Breast epithelium (tissue), 4 donors: ENCODE measurements around the gene SMAD1. TPM values are rescaled to one million over a fixed set of nuclear protein-coding genes. Genes with fewer than 3 reads are reported as not detected.

Source experiments
- DNase-seq, 2 donors: peaks; one replicate each; pipeline ENCODE4 v3.0.0-alpha.2; 2019; ENCODE audit warnings: low spot score in 2 of 2
- H3K27ac ChIP-seq, 2 donors: fragments of 200-600 bp; sonication (generic) in 1 of 2; one replicate each; pipeline ENCODE4 v1.5.1; 2016 to 2019; ENCODE audit warnings: mild to moderate bottlenecking in 1 of 2
- H3K27me3 ChIP-seq, 2 donors: fragments of 200-600 bp; sonication (generic) in 1 of 2; one replicate each; pipeline versions ENCODE4 v1.5.1 to v1.6.0; 2017 to 2019; ENCODE audit warnings: control low read depth in 1 of 2, mild to moderate bottlenecking in 1 of 2
- H3K36me3 ChIP-seq: fragments of 200-600 bp; one replicate; pipeline ENCODE4 v1.5.1; 2019
- H3K4me1 ChIP-seq, 2 donors: fragments of 200-600 bp; sonication (generic); one replicate each; pipeline ENCODE4 v1.5.1; 2016 to 2019; ENCODE audit warnings: control low read depth in 1 of 2
- H3K4me3 ChIP-seq, 3 donors: fragments of 200-600 bp; sonication (generic); 1 replicate in 2 of 3; 2 replicates in 1 of 3; pipeline ENCODE4 v1.5.1; 2016 to 2019; ENCODE audit warnings: mild to moderate bottlenecking in 3 of 3, moderate library complexity in 2 of 3
- H3K9me3 ChIP-seq, 2 donors: fragments of 200-600 bp; sonication (generic) in 1 of 2; one replicate each; pipeline ENCODE4 v1.5.1; 2016 to 2019; ENCODE audit warnings: control low read depth in 1 of 2
- POLR2A ChIP-seq: fragments of 450-650 bp; IDR thresholded peaks from one replicate; pipeline ENCODE4 v1.6.1; 2016; ENCODE audit warnings: antibody characterized with exemption, mild to moderate bottlenecking, moderate library complexity
- POLR2AphosphoS5 ChIP-seq, 3 donors: sonication (generic); formaldehyde crosslinking; IDR thresholded peaks; one replicate each; pipeline ENCODE4 v1.6.1; 2017; ENCODE audit warnings: antibody characterized with exemption in 3 of 3
- intact Hi-C: fragments of 100-400 bp; cut with DNase I; formaldehyde crosslinking; loops from one replicate; pipeline ENCODE4 v1.15.1; 2023; ENCODE audit warnings: low total_unique reads
- total RNA-seq, 3 donors: library from RNA; depleted of rRNA; stranded (reverse); fragments of >200 nt; gene quantifications; one replicate each; pipeline ENCODE4 v1.1.0, GENCODE V29; 2016
- TF ChIP-seq, protein P1 (sequence below), 3 donors: fragments of 450-650 bp; IDR thresholded peaks; one replicate each; pipeline ENCODE4 v1.5.1; 2016 to 2017; ENCODE audit warnings: antibody characterized with exemption in 3 of 3, mild to moderate bottlenecking in 3 of 3, moderate library complexity in 3 of 3

Gene SMAD1
- total RNA-seq, 3 donors from 2014 or later = 19.5 to 62.8 (median 43.6) TPM

DNA sequence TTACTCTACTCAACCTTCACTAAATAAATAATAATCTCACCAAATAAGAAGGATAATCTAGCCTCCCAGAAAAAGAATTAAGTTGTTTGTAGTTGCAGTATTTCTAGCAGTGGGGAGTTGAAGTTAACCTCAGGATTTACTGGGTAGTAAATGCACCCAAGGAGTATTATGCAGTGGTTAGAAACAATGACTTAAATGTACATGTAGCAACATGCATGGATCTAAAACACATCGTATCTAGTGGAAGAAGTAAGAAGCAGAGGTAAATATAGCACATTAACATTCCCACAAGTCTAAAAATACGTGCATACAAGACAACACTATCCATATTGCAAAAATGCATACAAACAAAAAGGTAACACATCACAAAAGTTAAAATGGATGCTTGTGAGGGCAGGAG is 44.2 kb upstream of the SMAD1 start:
- H3K27ac ChIP-seq = no peak overlapping the region
- DNase-seq = no peak
- H3K4me1 ChIP-seq = no peaks in the 10 kb centered on the region
- TF ChIP-seq POLR2A (no peak), POLR2AphosphoS5 (IDR thresholded peaks at IDR 0.05) (no peak)
- TF ChIP-seq, protein P1, sequence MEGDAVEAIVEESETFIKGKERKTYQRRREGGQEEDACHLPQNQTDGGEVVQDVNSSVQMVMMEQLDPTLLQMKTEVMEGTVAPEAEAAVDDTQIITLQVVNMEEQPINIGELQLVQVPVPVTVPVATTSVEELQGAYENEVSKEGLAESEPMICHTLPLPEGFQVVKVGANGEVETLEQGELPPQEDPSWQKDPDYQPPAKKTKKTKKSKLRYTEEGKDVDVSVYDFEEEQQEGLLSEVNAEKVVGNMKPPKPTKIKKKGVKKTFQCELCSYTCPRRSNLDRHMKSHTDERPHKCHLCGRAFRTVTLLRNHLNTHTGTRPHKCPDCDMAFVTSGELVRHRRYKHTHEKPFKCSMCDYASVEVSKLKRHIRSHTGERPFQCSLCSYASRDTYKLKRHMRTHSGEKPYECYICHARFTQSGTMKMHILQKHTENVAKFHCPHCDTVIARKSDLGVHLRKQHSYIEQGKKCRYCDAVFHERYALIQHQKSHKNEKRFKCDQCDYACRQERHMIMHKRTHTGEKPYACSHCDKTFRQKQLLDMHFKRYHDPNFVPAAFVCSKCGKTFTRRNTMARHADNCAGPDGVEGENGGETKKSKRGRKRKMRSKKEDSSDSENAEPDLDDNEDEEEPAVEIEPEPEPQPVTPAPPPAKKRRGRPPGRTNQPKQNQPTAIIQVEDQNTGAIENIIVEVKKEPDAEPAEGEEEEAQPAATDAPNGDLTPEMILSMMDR (IDR thresholded peaks at IDR 0.05) = no peak
- H3K27me3 ChIP-seq = no peaks in the 10 kb centered on the region
- intact Hi-C loops = no loop called here
- H3K36me3 ChIP-seq = no peaks in the 10 kb centered on the region
- no peak overlapping the region for H3K4me3 ChIP-seq
- H3K9me3 ChIP-seq = no peaks in the 10 kb centered on the region

DNA sequence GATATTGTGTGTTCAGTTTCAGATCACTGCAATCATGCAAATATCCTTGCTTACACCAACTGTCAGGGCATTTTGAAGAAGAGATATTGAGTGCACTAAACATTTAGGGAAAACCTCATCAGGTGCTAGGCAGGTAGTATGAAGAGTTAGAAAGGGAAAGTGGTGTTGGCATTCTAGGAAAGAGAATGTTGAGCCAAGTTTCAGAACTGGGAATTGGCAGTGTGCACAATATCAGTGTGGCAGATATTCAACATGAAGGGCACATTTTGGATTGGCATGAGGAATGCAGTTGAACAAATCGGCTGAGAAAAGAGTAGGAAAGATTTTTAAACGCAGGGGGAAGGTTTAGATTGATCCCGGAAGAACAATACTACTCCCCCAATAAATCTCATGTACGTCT is 43.4 kb upstream of the SMAD1 start:
- TF ChIP-seq, protein P1 (IDR thresholded peaks at IDR 0.05) = no peak
- TF ChIP-seq POLR2A = no peak
- Histone ChIP-seq H3K36me3 (no peaks in the 10 kb centered on the region), H3K27ac (no peak overlapping the region), H3K9me3 (no peaks in the 10 kb centered on the region), H3K4me3 (no peak overlapping the region), H3K27me3 (no peaks in the 10 kb centered on the region), H3K4me1 (no peaks in the 10 kb centered on the region)
- intact Hi-C loops = no loop called here
- DNase-seq = no peak

DNA sequence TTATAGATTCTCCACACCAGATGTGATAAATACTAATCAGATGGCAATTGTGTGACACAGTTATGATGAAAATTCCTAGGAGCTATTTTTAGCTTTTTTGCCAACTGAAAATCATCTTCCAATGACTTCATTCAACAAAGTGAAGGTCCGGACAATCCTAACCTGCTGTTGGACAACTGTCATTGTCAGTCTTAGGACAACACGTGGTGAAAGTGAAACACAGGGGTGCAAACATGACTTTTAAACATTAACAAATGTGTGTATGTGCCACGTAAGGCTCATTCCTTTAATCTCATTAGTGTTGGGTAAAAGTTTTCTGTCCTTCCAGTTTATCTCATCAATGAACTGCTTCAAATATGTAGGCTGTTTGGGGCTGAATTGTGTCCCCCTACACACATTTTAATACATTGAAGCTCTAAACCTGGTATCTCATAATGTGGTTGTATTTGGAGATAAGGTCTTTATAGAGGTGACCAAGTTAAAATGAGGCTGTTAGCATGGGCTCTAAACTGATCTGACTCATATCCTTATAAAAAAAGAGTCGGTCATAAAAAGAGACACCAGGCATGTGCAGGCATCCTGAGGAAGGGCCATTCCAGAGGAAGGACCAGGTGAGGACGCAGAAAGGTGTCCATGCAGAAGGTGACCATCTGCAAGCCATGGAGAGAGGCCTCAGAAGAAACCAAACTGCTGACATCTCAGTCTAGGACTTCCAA is 41.2 kb upstream of the SMAD1 start:
- DNase-seq = no peak
- Histone ChIP-seq H3K36me3 (no peaks in the 10 kb centered on the region), H3K4me3 (no peak overlapping the region), H3K9me3 (no peaks in the 10 kb centered on the region), H3K4me1 (no peaks in the 10 kb centered on the region), H3K27me3 (no peaks in the 10 kb centered on the region), H3K27ac (no peak overlapping the region)
- TF ChIP-seq POLR2A (no peak), POLR2AphosphoS5 (IDR thresholded peaks at IDR 0.05) (no peak)
- TF ChIP-seq, protein P1 (IDR thresholded peaks at IDR 0.05) = no peak
- intact Hi-C loops = no loop called here

DNA sequence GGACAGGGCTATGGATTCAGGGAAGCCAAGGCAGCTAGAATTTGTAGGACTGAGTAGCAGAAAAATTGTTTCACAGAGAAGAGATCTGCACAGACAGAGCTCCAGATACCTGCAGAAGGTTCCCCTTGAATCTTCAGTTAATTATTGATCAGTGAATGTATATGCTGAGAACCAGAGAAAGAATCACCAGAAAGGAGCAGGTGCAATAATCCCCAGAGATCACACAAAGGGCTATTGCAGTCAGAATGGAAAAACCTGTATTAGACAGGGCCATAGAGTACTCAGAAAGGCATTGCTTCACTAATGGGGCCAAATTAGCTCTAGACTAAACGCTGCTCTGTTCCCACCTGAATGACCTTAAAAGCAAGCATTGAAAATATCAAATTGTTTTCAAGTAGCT is 35.5 kb upstream of the SMAD1 start:
- intact Hi-C loops = no loop called here
- Histone ChIP-seq H3K9me3 (no peaks in the 10 kb centered on the region), H3K4me3 (no peak overlapping the region), H3K4me1 (no peaks in the 10 kb centered on the region), H3K36me3 (no peaks in the 10 kb centered on the region), H3K27me3 (no peaks in the 10 kb centered on the region), H3K27ac (no peak overlapping the region)
- TF ChIP-seq, protein P1 (IDR thresholded peaks at IDR 0.05) = no peak
- TF ChIP-seq POLR2AphosphoS5 (IDR thresholded peaks at IDR 0.05) (no peak), POLR2A (no peak)
- no peak for DNase-seq

DNA sequence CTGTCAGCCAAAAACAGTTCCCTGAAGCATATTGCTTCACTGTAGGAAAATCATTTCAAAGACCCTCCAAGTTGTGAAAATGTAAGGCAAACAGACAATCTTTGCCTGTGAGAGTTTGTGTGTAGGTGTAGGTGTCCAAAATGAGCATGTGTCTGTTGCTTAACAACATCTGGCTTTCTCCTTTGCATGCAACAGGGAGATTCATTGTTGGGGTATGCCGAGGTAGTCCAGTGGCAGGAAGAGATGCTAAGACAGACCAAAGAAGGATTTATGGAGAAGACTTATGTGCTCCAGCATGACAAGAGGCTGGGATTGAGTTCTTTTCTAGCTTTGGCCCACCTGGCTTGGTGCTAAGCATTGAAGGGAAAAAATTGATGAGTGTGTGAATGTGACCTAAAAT is 29.8 kb upstream of the SMAD1 start:
- no peaks in the 10 kb centered on the region for H3K36me3 ChIP-seq
- TF ChIP-seq POLR2A = no peak
- TF ChIP-seq POLR2AphosphoS5 (IDR thresholded peaks at IDR 0.05) = no peak
- no peak overlapping the region for H3K27ac ChIP-seq
- no peaks in the 10 kb centered on the region for H3K4me1 ChIP-seq
- H3K27me3 ChIP-seq = no peaks in the 10 kb centered on the region
- intact Hi-C loops = no loop called here
- DNase-seq = no peak
- H3K9me3 ChIP-seq = peaks cover 0 to 4% of the 10 kb centered on the region in 2 donors
- no peak overlapping the region for H3K4me3 ChIP-seq
